ENCODE measurements around the gene FIBP.

GRCh38 chr11:65925397-65925796, 37.1 kb upstream of the FIBP start:
- TF ChIP-seq POLR2A (IDR thresholded peaks at IDR 0.05): no peak
- no peak for TF ChIP-seq CTCF (IDR thresholded peaks at IDR 0.05 in 4 of 5, conservative IDR thresholded peaks at IDR 0.05 in 1 of 5)
